Raji (cell line): ENCODE data around the gene MTA1.

ENCODE experiments used
- POLR2A ChIP-seq: IDR thresholded peaks from 2 replicates; pipeline ENCODE4 v1.6.1; 2011; ENCODE audit warnings: low read depth, low read length, control low read depth; ENCODE audit not compliant: insufficient read depth

Gene MTA1

GRCh38 chr14:105466531-105467248, 47.1 kb downstream of the MTA1 start:
- TF ChIP-seq POLR2A = no peak

DNA sequence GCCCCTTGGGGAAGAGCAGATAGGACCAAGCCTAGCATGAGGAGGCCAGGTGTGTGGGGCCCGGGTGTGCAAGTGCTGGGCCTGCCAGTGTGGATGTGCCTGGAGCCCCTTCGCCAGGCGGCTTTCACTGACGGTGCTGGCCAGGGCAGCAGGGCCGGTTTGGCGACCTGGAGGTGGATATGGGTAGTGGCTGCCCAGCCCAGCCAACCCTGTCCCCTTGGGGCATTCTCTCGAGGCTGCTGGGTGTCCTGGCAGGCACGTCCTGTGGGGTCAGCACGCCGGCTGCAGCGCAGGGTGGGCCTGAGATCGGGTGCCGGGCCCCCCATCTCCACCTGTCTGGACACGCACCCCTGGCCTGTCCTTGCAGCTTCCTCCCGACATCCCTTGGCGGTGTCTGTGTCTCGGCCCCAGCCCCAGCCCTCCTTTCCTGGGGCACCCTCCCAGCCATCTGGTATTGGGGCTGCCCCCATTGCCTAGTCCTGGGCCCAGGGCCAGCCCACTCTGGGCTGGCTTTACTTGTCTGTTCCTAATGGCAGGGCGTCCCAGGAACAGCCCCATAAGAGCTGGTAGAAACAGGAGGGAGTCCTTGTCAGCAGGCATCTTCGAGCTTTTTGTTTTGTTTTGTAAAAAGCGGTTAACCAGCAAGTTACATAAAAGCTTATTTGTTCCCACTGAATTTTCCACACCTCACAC, 47.8 kb downstream of the MTA1 start:
- TF ChIP-seq POLR2A = no peak

- no peak for TF ChIP-seq POLR2A
These were observed 48.4 kb downstream of the MTA1 start for GRCh38 chr14:105467942-105468471.

DNA sequence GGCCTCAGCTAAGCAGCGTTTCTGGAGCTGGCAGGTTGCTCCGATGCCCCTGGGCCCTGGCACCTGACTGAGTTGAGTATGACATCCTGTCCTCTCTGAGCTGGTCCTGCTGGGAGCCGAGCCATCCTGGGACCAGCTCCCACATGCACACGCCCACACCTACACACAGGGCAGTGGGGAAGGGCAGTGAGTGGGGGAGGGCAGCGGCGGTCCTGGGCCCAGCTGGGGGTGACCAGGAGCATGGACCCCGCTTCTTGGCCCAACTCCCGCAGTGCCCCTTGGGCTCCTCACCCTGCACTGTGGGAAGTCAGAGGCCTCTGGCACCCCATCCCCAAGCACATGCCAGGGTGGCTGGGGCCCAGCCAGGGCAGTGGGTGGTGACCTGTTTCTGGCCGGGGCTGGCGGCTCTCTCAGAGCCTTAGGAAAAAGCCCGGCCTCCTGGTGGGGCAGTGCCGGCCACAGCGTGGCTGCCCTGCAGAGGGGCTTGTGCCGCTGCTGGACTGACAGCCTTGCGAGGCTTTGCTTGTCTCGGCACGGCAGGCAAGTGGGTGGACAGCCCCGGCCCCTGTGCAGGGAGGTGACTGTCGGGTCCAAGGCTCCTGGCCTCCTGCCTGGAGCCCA, 49.1 kb downstream of the MTA1 start:
- no peak for TF ChIP-seq POLR2A

DNA sequence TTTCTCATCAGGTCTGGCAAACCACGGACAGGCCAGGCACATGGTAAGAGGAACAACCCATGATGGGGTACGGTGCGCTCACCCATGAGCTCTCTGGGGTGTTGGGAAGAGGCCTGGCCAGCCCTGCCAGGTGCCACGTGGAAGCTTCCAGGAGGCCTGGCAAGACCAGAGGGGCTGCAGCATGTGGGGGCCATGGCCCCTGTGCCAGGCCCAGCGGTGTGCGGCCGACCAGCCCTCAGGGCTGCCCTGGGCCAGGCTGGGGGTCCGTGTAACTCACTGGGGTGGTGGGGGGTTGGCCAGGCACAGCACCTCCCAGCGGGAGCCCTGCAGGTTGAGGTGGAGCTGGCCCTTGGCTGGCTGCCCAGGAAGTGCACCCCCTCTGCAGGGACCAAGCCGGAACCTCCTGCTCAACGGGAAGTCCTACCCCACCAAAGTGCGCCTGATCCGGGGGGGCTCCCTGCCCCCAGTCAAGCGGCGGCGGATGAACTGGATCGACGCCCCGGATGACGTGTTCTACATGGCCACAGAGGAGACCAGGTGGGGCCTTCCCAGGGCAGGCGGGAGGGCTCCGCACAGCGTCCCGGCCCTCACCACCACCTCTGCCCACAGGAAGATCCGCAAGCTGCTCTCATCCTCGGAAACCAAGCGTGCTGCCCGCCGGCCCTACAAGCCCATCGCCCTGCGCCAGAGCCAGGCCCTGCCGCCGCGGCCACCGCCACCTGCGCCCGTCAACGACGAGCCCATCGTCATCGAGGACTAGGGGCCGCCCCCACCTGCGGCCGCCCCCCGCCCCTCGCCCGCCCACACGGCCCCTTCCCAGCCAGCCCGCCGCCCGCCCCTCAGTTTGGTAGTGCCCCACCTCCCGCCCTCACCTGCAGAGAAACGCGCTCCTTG, 50.1 kb downstream of the MTA1 start:
- TF ChIP-seq POLR2A = no peak

DNA sequence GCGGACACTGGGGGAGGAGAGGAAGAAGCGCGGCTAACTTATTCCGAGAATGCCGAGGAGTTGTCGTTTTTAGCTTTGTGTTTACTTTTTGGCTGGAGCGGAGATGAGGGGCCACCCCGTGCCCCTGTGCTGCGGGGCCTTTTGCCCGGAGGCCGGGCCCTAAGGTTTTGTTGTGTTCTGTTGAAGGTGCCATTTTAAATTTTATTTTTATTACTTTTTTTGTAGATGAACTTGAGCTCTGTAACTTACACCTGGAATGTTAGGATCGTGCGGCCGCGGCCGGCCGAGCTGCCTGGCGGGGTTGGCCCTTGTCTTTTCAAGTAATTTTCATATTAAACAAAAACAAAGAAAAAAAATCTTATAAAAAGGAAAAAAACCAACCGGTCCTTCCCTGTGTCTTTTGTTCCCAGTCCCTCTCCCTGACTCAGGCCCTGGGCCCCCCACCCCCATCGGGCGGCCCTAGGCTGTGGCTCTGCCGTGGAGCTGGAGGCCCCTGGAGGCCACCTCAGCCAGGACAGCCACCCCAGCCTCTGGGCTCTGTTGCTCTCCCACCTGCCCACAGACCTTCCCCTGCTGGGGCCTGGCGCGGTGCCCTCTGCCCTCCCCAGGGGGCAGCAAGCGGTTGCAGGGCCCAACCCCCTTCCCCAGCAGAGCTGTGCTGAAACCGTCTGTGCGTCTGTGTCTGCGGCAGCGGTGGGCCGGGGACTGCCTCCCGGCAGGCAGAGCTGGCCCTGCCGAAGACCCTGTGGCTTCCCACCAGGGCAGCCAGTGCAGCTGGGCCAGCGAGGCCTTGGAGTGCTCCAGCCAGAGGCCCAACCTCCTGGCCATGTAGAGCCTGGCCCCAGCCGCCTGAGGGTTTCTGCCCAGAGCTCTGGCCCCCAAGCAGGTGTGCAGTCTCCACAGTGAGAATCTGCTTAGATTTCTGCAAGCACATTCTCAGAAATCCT, 51.0 kb downstream of the MTA1 start:
- TF ChIP-seq POLR2A = no peak

DNA sequence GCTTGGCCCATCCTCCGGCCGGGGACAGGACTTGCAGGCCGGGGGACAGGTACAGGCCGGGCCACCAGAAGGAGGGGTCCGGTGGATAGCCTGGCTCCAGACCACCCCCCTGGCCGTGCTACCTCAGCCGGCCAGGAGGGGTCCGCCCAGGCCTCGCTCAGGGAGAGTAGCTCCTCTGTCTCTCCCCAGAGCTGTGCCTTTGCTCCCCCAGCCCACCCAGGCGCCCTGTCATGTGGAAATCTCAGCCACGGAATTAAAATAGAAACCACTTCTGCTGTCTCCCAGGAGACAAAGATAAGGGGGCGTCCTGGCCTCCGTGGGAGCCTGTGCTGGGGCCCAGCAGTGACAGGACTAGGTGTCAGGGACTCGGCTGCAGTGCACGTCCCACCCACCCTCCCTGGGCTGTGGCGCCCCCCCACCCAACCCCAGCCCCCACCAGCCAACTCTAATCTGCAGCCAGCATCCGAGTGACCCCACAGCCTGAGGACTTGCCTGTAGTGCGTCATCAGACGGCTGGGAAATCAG, 51.7 kb downstream of the MTA1 start:
- TF ChIP-seq POLR2A = no peak

DNA sequence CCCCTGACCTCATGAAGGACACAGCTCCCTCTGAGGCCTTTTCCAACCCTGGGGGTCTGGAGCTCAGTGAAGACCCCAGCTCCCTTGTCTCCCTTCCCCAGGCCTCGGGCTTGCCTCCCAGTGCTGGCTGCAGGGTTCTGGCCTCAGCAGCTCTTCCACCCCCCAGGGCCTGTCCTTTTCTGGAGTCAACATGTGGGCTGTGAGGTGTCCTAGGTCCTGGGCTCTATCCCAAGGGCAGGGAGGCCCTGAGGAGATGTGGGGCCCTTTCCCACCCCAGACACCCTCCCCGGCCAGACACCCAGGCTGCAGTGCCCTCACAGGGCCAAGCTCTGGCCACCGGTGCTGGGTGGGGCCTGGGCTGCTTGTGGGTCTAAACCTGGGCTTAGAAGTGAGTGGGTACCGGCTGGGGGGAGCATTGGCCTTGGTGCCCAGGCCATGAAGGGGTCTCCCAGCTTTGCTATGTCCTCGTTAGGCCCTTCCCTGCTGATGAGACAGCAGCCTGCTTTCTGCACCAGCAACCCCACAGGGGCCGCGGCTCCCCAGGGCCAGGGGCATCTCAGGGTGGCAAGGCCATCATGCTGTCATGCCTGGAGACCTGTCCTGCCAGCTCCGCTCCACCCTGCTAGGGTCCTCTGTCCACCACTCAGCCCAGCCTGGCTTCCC, 52.3 kb downstream of the MTA1 start:
- no peak for TF ChIP-seq POLR2A

DNA sequence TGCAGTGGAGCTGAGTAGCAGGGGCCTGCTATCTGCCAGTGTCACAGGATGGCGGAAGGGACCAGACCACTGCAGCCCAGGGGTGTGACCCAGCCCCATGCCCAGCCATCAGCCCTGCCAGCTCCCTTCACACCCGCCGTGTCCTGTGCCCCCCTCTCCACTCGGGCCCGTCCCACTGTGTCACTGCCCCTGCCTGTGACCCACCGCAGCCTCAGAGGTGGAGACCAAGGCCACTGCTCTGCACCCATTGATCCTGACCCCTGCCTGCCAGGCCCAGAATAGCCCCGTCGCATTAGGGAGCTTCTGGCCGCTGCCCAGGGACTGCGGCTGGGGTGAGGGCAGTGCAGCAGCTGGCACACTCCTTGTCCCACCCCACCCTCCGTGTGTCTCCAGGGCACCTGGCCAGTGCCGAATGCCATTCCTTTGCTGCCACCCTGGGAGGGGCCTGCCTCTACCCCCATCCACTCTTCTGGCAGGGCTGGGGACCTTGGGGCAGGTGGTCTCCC, 52.9 kb downstream of the MTA1 start:
- no peak for TF ChIP-seq POLR2A

- no peak for TF ChIP-seq POLR2A
These were observed 53.5 kb downstream of the MTA1 start for GRCh38 chr14:105473033-105473676.

- no peak for TF ChIP-seq POLR2A
These were observed 54.3 kb downstream of the MTA1 start for GRCh38 chr14:105473677-105474482.

GRCh38 chr14:105474483-105475268, 55.0 kb downstream of the MTA1 start, which contains the start of gene CRIP2:
TSS of gene CRIP2 (plus strand) at chr14:105474821. CDS start at chr14:105474863, 42 bp downstream.
- no peak for TF ChIP-seq POLR2A
